Stimulated activated CD4-positive, alpha-beta T cell treated with anti-CD3 and anti-CD28 coated beads, TNF-alpha, amount 100 ng/mL, for 24 hours (primary cell): ENCODE results near the gene APPBP2.
"Not testable (repeated sequence)": the region's sequence is repeated elsewhere in the genome, so short reads cannot be mapped to it uniquely, and the experiment has no call there.

Experiments
- DNase-seq, 3 experiments: peaks; one replicate each; pipeline ENCODE4 v3.0.0-alpha.2; 2020; ENCODE audit warnings: low read depth in 3 of 3

The APPBP2 gene

DNA sequence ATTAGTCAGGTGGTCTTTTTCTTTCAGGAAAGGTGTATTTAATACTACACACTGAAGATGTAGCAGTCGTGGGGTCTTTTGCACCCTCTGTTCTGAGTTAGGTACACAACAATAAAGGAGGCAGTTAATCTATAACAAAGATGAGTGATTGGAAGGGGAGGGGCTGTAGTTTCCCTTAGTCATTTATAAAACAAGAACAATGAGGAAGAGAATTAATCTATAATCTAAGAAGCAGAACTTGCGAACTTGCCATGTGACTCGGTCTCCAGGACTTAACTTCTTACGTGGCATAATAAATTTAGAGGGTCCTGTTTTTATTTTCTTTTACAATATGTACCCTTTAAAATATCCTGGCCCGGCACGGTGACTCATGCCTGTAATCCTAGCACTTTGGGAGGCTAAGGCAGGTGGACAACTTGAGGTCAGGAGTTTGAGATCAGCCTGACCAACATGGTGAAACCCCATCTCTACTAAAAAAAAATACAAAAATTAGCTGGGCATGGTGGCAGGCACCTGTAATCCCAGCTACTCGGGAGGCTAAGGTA, 8.6 kb upstream of the APPBP2 start:
- DNase-seq = no peak

DNA sequence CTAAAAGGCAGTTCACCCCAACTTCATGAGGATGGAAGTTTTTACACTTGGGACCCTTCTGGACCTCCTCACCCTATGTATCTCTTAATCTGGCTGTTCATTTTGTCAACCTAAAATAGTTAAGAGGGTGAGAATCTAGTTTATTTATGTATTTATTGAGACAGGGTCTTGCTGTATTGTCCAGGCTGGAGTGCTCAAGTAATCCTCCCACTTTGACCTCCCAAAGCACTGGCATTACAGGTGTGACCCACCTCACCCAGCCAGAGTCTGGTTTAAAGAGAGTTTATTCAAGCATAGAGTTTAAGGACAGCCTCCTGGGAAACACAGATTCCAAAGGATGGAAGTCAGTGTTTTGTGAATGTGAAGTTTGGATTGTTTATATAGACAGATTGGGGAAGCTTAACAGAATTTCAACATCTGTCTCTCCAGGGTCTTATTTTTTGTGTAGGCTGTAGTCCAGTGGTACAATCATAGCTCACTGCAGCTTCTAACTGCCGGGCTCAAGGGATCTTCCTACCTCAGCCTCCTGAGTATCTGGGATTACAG, 8.0 kb upstream of the APPBP2 start:
- no peak for DNase-seq

DNA sequence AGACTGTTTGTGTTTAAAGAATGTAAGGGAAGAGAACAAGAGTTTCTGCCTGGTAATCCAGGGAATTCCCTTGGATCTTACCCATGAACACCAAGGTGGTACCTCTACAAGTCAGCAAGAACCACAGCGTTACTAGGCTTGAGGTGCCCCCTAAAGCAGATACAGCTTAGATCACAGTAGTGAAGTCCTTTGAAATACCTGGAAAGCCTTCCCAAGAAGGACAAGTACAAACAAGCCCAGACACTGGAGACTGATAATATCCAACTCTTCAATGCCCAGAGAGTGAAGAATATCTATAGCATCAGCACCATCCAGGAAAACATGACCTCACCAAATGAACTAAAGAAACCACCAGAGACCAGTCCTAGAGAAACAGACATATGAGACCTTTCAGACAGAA, 3.8 kb upstream of the APPBP2 start:
- DNase-seq = no peak

DNA sequence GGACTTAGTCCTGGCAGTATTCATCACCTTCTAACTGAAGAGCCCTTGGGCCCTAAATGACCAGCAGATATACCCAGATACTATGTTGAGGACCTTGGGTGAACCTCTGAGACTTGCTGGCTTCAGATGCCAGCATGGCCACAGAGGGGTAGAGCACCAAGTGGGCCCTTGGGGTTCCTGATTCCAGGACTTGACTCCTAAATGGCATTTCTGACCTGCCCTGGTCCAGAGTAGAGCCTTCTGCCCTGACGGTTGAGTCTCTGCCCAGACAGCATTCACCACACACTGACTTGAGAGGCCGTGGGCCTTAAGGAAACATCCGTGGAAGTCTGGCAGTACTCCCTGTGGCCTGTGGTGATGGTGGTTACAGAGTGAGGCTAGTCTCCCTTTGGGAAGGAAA, 2.8 kb upstream of the APPBP2 start:
- DNase-seq = no peak

DNA sequence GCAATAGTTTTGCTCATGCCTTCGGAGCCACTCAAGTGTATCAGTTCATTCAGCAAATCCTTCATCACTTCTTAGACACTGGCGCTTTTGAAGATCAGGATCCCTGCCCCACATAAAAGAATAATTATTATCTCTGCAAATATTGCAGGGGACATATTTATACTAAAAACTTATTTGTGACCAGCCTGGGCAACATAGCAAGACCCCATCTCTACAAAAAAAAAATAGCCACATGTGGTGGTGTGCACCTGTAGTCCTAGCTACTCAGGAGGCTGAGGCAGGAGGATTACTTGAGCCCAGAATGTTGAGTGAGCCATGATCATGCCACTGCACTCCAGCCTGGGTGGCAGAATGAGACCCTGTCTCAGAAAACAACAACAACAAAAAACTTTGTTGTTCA, 1.7 kb upstream of the APPBP2 start:
- no peak for DNase-seq

DNA sequence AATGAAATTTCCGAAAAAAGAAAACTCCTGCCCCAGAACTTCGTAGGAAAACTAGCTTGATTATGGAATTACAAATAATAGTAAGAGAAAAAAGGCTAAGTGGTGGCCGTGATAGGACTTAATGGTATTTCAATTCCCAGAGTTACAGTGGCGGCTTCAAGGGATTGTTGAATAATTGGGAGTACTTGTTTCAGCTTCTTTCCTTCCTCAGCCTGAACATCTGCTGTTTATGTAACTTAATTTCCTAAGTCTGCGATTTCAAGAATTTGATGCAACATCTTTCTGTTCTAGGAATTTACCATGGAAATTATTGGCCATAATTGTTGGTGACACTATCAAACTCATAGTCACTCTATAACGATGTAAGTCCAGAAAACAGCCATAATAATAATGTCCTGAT, 684 bp upstream of the APPBP2 start:
- DNase-seq = no peak

DNA sequence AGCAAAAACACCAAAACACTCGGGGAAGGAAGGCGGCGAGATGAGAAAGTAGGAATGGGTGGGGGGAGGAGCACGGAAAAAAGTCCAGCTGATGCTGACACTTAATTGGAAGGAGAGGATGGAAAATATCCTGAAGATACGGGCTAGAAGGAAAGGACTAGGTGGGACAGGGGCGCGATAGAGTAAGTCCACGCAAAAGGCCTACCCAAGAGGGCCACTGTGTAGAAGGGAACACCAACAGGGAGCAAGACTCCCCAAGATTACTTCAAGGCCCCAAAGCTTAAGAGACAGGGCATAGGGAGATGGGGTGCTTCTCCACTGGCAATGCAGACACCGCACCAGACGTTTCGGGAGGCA, 736 bp downstream of the APPBP2 start:
- no peak for DNase-seq

DNA sequence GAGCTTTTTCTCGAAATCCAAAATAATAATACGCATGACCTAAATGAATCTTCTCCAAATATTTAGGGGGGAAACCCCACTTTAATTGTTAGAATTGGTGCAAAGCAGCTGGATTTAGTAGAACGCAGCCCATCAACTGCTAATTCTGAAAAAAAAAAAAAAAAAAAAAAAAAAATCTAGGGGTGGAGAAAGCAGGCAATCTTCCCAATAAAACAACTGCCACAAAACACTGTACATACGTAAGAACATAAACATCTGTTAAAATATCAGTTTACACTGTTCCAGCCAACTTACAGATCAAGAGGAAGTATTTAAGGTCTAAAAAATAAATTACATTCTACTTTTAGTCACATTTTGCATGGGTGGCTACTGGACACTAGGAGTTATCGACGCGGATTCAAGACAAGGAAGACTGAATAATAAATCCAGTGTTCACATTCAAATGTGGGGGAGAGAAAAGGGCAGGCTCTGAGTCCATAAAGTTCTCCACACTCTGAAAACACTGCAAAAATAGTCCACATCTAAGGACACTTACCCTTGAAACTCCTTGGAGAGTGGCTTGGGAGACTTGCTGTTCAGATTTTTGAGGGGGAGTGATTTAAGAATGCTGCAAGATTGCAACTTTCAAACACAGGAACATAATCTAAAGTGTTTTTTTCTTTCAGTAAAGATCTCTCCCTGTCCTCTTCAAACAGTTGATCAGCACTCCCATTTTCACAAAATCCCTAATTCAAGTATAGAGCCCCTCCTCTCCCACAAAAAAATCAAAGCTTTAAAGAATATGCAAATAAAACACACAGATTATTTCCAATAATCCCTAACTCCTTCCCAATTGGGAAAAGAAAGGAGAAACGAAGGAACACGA, 1.3 kb downstream of the APPBP2 start:
- no peak for DNase-seq

DNA sequence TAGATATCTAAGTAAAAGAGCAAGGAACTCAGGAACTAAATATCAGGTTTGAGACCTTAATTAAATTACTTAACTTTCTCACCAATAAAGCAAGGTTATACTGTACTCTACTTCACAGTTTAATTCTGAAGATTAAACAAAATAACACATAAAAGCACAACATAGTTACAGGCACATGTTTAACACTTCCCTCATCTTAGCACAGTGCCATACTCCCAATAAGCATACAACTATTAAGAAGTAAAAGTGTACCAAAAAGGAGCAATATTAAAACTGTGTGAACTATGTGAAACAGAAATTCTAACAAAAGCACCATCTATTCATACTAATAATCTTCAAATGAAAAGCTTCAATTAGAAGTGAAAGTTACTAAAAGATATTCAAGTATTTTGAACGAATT, 2.2 kb downstream of the APPBP2 start:
- DNase-seq = no peak

DNA sequence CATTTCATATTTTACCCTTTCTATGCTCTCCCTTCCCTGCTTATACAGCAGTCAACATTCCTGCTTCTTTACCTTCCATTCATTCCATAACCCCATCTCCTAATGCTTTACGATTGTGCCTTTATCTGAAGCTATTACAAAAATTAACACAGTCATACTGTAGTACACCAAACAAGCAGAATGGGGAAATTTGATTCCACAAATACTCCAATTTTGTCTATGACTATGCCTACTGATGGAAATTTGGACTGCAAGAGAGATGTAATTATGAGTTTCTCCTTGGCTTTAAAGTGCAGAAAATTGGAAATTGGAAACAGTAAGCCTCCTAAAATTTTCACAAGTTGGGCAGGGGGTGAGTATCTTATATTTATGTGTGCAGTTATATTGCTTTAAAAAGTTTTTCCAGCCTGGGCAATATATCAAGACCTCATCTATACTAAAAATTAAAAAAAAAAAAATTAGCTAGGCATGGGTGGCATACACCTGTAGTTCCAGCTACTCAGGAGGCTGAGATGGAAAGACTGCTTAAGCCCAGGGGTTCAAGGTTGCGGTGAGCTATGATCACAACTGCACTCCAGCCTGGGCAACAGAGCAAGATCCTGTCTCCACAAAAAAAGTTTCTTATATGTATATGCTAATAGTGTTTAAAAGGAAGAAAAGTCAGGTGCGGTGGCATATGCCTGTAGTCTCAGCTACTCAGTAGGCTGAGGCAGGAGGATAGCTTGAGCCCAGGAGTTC, 3.0 kb downstream of the APPBP2 start:
- DNase-seq = no peak

DNA sequence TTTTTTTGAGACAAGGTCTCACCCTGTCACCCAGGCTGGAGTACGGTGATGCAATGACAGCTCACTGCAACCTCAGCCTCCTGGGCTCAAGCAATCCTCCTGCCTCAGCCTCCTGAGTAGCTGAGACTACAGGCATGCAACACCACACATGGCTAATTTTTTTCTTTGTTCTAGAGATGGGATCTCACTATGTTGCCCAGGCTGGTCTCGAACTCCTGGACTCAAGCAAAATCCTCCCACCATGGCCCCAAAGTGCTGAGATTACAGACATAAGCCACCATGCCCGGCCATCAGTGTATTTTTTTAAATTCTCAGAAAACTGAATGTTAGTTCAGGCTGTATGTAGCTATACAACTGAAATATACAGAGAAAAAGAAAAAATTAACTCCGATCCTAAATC, 6.2 kb downstream of the APPBP2 start:
- no peak for DNase-seq

DNA sequence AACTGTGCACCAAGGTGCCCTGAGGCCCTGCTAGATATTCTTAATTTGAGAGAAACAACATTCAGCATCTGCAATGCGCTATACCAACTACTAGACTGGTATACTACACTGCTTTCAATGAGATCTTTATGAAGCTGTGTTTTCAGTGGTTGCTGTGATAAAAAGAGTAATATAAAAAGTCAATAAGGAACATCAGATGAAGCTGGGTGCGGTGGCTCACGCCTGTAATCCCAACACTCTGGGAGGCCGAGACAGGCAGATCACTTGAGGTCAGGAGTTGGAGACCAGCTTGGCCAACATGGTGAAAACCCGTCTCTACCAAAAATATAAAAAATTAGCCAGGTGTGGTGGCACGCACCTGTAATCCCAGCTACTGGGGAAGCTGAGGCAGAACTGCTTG, 10.4 kb downstream of the APPBP2 start:
- DNase-seq = not testable (repeated sequence)

DNA sequence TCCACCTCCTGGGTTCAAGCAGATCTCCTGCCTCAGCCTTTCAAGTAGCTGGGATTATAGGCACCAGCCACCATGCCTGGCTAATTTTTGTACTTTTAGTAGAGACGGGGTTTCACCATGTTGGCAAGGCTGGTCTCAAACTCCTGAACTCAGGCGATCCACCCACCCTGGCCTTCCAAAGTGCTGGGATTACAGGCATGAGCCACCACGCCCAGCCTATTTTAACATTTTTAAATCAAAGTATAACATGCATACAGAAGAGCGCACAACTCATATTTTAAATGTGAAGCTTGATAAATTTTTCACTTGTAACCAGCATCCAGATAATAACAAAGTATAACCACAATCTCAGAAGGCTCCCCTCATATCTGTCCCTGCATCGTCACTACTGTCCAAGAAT, 10.8 kb downstream of the APPBP2 start:
- not testable (repeated sequence) for DNase-seq

DNA sequence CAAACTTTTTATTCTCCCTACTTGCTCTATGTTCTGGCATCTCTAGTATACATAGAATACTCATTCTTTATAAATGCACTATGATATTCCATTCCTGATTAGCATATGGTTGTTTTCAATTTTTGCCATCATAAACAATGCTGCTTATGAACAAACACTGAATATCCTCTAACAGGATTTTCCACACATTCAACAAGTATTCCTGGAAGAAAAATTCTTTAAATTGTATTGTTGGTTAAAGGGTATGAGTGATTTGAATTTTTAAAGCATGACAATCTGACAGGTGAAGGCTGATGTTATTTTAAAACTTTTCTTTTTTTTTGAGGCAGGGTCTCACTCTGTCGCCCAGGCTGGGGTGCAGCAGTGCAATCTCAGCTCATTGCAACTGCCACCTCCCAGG, 11.5 kb downstream of the APPBP2 start:
- DNase-seq = no peak

DNA sequence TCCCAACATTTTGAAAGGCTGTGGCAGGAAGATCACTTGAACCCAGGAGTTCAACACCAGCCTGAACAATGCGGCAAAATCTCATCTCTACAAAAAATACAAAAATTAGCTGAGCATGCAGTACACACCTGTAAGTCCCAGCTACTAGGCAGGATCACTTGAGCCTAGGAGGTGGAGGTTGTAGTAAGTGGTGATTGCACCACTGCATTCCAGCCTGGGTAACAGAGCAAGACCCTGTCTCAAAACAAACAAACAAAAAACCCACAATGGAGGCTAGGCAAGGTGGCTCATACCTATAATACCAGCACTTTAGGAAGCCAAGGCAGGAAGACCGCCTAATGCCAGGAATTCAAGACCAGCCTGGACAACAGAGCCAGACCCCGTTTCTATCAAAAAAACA, 12.0 kb downstream of the APPBP2 start:
- DNase-seq = no peak

DNA sequence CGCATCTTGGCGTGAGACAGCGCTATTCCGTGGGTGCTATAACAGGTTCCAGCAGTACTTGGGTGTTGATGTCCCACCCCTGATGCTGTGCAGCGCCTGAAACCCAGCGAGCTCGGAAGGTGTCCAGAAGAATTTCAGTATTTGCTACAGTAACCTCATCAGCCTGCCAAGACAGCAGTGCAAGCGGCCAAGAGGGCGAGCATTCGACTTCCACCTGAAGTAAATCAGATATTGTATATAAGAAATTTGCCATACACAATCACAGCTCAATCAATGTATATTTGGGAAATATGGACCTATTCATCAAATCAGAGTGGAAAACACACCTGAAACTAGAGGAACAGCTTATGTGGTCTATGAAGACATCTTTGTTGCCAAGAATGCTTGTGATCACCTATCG, 13.0 kb downstream of the APPBP2 start:
- no peak for DNase-seq

DNA sequence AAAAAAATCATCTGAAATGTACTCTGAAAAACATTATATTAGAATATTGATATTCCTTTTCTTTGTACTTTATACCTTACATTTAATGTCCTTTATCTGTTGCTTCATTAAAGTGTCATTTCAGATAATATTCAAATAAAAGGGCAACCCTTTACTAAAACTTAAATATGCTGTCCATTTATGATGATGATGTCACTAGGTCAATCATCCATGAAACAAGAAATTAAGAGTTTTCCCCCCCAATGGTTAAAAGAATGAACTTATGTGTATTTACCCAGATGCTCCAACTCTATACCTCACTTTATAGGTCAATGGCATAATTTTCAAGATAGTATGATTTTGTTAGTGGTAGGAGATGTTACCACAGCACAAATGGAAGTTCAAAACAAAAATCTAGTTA, 15.3 kb downstream of the APPBP2 start:
- no peak for DNase-seq

DNA sequence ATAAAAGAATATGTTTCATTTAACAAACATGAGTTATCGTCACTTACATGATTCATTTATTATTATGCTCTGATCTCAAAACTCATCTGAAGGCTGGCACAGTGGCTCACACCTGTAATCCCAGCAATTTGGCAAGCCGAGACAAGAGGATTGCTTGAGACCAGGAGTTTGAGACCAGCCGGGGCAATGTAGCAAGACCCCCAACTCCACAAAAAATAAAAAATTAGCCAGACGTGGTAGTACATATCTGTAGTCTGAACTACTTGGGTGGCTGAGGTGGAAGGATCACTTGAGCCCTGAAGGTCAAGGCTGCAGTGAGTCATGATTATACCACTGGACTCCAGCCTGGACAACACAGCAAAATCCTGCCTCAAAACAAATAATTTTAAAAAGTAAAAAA, 16.0 kb downstream of the APPBP2 start:
- DNase-seq = no peak

DNA sequence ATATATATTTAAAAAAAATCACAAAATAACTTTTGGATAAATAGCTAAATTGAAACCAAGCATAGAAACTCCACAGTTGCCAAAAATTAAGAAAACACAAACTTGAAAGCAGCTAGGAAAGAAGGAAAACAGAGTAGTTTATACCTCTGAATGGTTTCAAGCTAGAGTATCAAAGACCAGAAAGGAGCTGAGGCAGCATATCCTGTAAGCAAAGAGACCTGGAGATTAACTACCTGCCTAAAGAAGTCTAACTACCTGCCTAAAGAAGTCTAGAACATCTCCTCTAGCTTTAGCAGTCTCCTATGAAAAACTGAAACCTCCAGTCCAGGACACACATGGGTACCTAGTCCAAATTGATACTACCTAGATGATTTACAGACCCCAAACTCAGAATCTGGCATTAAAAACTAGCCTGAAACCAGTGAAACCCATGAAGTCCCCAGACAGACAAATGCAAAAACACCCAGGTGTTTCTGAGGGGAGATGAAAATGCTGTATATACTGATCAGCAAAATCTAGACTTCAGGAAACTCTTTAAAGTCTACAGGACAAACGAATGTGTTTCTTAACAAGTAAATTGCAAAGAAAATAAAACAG, 17.6 kb downstream of the APPBP2 start:
- DNase-seq = no peak

DNA sequence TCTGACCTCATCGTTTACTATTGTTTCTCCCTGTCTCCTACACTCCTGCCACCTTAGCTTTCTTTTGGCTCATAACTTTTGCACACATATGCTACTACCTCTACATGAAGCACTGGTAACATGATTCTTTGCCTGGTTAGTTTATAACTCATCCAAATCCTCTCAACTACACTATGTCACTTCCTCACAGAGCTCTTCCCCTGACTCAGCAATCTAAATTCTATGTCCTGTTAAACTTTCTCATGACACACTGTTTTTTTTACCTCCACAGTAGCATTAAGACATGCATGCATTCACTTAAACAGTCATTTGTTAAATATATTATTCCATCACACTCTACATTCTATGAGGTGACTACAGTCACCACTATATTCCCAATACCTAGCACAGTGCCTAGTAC, 19.7 kb downstream of the APPBP2 start:
- DNase-seq = no peak

DNA sequence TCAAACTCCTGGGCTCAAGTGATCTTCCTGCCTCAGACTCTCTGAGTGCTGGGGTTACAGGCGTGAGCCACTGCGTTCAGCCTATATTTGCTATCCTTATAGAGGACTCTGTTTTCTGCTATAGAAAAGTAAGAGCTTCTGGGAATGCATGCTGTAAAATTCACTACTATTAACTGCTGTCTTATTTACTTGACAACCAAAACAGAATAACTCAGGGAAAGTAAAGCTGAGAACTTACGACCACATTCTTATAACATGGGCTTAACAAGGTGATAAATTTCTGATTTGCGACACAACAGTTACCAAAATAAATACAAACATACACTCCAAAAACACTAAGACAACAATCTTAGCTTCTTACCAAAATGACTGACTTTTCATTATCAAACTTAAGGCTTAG, 23.9 kb downstream of the APPBP2 start:
- DNase-seq = no peak

DNA sequence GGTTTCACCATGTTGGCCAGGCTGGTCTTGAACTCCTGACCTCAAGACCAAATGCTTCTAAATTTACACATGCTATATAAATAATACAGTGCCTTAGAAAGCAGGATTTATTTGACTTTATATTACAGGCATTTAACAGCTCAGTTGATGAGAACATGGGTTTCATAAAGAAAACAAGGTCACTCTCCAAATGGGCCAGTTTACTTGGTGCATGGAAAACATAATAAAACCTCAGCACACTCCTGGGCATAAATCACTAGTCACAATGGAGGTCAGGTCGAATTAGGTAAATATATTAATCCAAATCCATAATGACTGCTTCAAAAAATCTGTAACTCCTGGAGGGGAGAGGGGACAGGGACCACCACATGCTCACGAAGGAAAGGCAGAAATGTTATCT, 24.5 kb downstream of the APPBP2 start:
- no peak for DNase-seq

DNA sequence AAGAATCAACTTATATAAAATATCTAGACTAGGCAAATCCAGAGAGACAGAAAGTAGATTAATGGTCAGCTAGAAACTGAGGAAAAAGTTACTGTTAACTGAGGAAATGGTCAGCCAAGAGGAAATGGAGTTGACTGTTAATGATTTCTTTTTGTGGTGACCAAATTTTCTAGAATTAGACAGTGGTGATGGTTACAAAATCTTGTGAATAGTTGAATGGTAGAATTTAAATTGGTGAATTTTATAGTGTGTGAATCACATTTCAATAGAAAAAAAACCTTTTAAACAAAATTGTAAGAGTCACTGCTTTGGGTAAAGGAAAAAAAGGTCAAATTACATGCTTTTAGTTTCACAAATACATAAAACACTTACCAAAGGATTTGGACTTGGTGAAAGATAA, 30.0 kb downstream of the APPBP2 start:
- DNase-seq = no peak
